Naive B cell (primary cell): ENCODE results near the gene CEP95. TPM values are rescaled to one million over a fixed set of nuclear protein-coding genes. Genes with fewer than 3 reads are reported as not detected.

ENCODE experiments used
- ATAC-seq, 2 donors: fragments of 150-1000 bp; cut with Tn5 transposase; 2 replicates each; pipeline ENCODE4 v1.10.0; 2021; ENCODE audit warnings: low read depth in 2 of 2, mild to moderate bottlenecking in 2 of 2, moderate library complexity in 2 of 2
- DNase-seq: peaks from one replicate; pipeline ENCODE4 v3.0.0; 2022
- H3K27ac Mint-ChIP-seq, 6 donors: one replicate each; pipeline ENCODE4 v1.8.0; 2020 to 2022; ENCODE audit warnings: mild to moderate bottlenecking in 6 of 6, mixed read lengths in 6 of 6, moderate library complexity in 5 of 6, inconsistent platforms in 2 of 6
- H3K27me3 Mint-ChIP-seq, 3 donors: one replicate each; pipeline ENCODE4 v1.8.0; 2021 to 2022; ENCODE audit warnings: mixed read lengths in 3 of 3, mild to moderate bottlenecking in 1 of 3
- H3K36me3 Mint-ChIP-seq, 2 donors: one replicate each; pipeline ENCODE4 v1.8.0; 2020 to 2022; ENCODE audit warnings: mixed read lengths in 2 of 2, inconsistent platforms in 1 of 2, mild to moderate bottlenecking in 1 of 2
- H3K4me1 Mint-ChIP-seq, 3 donors: one replicate each; pipeline ENCODE4 v1.8.0; 2020 to 2022; ENCODE audit warnings: mixed read lengths in 3 of 3, inconsistent platforms in 1 of 3, mild to moderate bottlenecking in 1 of 3, moderate library complexity in 1 of 3
- H3K4me3 Mint-ChIP-seq, 8 donors: one replicate each; pipeline ENCODE4 v1.8.0; 2020 to 2022; ENCODE audit warnings: mild to moderate bottlenecking in 8 of 8, mixed read lengths in 8 of 8, moderate library complexity in 8 of 8, inconsistent platforms in 2 of 8
- H3K9me3 Mint-ChIP-seq, 7 donors: one replicate each; pipeline ENCODE4 v1.8.0; 2020 to 2022; ENCODE audit warnings: mixed read lengths in 7 of 7, mild to moderate bottlenecking in 5 of 7, inconsistent platforms in 2 of 7, moderate library complexity in 1 of 7
- polyA plus RNA-seq, 6 donors: library from polyadenylated mRNA; unstranded; fragments of 300-500 nt; fragmentation: Illumina TruSeq; gene quantifications; one replicate each; pipeline ENCODE4 v1.2.3, GENCODE V29; 2021; ENCODE audit warnings: low read depth in 6 of 6

The CEP95 gene
- polyA plus RNA-seq, 6 donors from 2014 or later = 11.8 to 21.2 (median 14.7) TPM

DNA sequence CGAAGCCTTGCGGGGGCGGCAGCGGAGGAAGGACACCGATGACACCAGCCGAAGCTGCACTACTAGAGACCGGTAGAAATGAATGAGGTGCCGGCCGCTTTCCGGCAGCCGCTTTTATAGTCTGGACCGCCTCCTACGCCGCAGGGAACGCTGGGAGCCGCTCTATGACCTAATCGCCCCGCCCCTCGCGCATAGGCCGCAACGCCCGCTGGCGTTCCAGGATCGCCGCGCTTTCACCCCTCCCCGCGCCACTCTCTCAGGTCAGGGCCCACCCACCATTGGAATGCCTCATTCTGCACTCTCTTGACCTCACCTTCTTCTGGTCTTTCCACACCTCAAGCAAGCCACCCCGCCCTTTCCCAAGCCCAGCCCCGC lies 589 bp upstream of the CEP95 start, which contains the start of gene DDX5:
Gene DDX5, minus strand, starts transcription at position 89 of the 375 bp plus-strand sequence. CDS start 170 bp downstream, outside the sequence.
- peak within 1 kb of the TSS; percentile 100 for H3K27ac Mint-ChIP-seq
- H3K36me3 Mint-ChIP-seq = peaks cover 42 to 43% of the 10 kb centered on the region in 2 donors
- peak; percentile 57 to 60 for ATAC-seq
- peak within 1 kb of the TSS; percentile 97 to 100 (median 100) for H3K4me3 Mint-ChIP-seq
- H3K27me3 Mint-ChIP-seq = no peaks in the 10 kb centered on the region
- peaks cover 41 to 46% (median 43%) of the 10 kb centered on the region in 3 donors for H3K4me1 Mint-ChIP-seq
- peaks cover 0 to 5% (median 0%) of the 10 kb centered on the region in 7 donors for H3K9me3 Mint-ChIP-seq
- peak; percentile 96 for DNase-seq

DNA sequence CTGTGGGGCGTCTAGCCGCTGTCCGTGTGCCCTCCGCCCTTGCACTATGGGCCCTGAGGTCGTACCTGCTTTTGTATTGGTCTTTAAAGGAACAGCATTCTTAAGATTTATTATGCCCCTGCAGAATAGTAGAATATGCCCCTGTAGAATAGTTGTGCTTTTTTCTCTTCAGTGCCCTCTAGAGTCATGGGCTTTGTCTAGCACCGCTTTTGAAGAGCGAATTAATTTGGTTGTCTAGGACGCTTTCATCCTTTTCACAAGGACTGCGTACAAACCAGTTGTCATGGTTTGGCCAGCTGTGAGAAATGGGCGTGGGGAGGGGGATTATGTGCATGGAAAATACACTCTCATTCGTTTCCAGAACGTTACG lies 621 bp downstream of the CEP95 start:
- peak; percentile 32 for ATAC-seq
- Mint-ChIP-seq H3K9me3 (peaks cover 0 to 5% (median 0%) of the 10 kb centered on the region in 7 donors), H3K4me1 (peaks cover 31 to 34% (median 33%) of the 10 kb centered on the region in 3 donors), H3K27me3 (no peaks in the 10 kb centered on the region), H3K4me3 (peak overlapping the region; percentile 97 to 100 (median 100)), H3K36me3 (peaks cover 30 to 31% of the 10 kb centered on the region in 2 donors), H3K27ac (peak overlapping the region; percentile 100)
- DNase-seq = peak; percentile 58

DNA sequence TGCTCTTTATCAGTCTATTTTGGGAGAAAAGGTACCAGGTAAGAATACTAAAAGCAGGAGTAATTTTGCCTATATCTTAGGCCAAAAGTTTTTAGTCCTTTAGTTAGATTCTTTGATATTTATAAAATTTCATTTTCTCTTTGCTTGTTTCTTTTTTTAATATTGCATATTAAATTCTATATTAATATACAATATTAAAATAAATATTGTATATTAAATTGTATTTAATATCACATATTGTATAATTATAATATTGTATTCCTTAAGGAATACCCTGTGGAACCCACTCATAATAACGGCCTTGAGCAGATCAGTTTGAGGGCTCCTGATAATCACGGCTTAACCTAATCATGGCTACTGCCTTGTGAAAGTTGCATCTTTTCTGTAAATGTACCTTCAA lies 1.9 kb downstream of the CEP95 start:
- H3K36me3 Mint-ChIP-seq = peaks cover 20 to 21% of the 10 kb centered on the region in 2 donors

DNA sequence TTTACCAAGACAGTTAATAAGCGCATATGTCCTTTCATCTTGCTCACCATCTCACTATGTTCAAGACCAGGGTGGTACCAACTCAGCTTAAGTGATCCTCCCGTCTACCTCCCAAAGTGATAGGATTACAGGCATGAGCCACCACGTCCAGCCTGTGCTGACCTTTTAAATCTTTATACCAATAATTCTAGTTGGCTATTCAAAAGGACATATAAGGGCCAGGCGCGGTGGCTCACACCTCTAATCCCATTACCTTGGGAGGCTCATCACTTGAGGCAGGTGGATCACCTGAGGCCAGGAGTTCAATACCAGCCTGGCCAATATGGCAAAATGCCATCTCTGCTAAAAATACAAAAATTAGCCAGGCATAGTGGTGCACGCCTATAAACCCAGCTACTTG lies 2.4 kb downstream of the CEP95 start:
- Mint-ChIP-seq H3K36me3 (peaks cover 17 to 19% of the 10 kb centered on the region in 2 donors), H3K4me3 (peak overlapping the region in 2 of 8 donors; percentile 23 to 100), H3K27ac (no peak overlapping the region), H3K9me3 (peaks cover 0 to 5% (median 0%) of the 10 kb centered on the region in 7 donors), H3K27me3 (no peaks in the 10 kb centered on the region), H3K4me1 (peaks cover 23 to 27% (median 25%) of the 10 kb centered on the region in 3 donors)
- ATAC-seq (no peak), DNase-seq (no peak)

More for the DNA sequence above, 1.9 kb downstream of the CEP95 start:
- DNase-seq (no peak), ATAC-seq (no peak)
- H3K27ac Mint-ChIP-seq = no peak overlapping the region
- no peaks in the 10 kb centered on the region for H3K27me3 Mint-ChIP-seq
- peak overlapping the region in 4 of 8 donors; percentile 55 to 100 (median 100) for H3K4me3 Mint-ChIP-seq
- H3K4me1 Mint-ChIP-seq = peaks cover 24 to 27% (median 26%) of the 10 kb centered on the region in 3 donors
- peaks cover 0 to 5% (median 0%) of the 10 kb centered on the region in 7 donors for H3K9me3 Mint-ChIP-seq

DNA sequence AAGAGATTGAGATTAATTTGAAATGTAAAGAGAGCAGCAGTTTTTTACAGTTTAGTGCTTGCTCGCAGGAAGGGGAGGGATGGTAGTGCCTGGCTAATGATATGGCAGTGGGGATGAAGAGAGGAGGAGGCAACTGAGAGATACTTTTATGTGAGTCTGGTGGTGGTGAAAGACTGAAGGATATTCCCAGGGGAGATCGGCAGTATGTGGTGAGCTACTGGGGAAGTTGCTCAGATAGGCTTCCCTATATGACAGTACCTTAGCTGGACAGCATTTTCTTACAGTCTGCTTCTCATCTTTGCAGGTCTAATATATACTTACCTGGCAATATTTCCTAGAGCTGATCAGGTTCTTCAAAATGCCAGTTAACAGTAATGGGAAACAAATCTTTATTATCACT lies 8.6 kb downstream of the CEP95 start:
- Mint-ChIP-seq H3K4me1 (peaks cover 11 to 20% (median 15%) of the 10 kb centered on the region in 3 donors), H3K9me3 (no peaks in the 10 kb centered on the region), H3K27me3 (no peaks in the 10 kb centered on the region), H3K36me3 (peaks cover 0 to 7% of the 10 kb centered on the region in 2 donors), H3K4me3 (no peak overlapping the region), H3K27ac (peak overlapping the region in 4 of 6 donors; percentile 7 to 77 (median 26))
- no peak for DNase-seq
- peak; percentile 60 to 75 for ATAC-seq

DNA sequence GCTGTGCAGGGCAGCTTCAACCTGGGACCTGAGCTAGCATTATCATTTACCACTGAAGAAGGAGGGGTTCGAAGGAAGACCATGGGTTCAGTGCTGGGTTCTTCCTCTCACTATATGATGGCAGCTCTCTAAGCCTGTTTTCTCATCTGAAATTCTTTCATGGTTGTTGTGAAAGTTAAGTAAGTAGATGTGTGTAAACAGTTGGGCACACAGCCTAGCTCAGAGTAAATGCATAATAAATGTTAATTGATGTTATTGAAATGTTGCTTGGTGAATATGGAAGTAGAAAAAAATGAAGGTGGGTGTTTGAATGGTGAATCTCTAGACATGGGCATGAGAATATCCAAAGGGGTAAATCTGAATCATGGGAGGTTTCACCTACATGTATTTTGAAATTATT lies 9.1 kb downstream of the CEP95 start:
- Mint-ChIP-seq H3K9me3 (no peaks in the 10 kb centered on the region), H3K4me1 (peaks cover 11 to 20% (median 15%) of the 10 kb centered on the region in 3 donors), H3K27ac (peak overlapping the region in 2 of 6 donors; percentile 7 to 40), H3K27me3 (no peaks in the 10 kb centered on the region), H3K36me3 (peaks cover 0 to 7% of the 10 kb centered on the region in 2 donors), H3K4me3 (no peak overlapping the region)
- DNase-seq = no peak
- ATAC-seq = no peak

DNA sequence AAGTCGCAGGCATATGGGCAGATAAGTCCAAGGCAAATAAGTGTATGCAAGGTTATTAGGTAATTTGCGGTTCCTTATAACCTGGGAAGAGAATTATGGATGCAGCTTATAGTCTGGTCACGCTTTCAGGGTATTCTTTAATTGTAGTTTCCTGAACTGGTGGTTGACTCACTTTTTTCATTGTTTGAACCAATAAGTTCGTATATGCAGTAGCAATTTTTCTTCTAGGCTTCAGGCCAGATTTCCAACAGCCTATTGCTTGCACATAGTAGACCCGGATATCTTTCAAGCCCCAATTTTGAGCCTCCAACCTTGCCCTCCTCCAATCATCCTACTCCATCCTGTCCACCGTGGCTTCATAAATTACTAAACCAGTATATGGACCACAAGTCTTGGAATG lies 12.8 kb downstream of the CEP95 start:
- Mint-ChIP-seq H3K27me3 (no peaks in the 10 kb centered on the region), H3K36me3 (peaks cover 3 to 13% of the 10 kb centered on the region in 2 donors), H3K9me3 (no peaks in the 10 kb centered on the region), H3K4me3 (no peak overlapping the region), H3K27ac (peak overlapping the region in 1 of 6 donors; percentile 57), H3K4me1 (peaks cover 11 to 18% (median 14%) of the 10 kb centered on the region in 3 donors)
- ATAC-seq (no peak), DNase-seq (no peak)

DNA sequence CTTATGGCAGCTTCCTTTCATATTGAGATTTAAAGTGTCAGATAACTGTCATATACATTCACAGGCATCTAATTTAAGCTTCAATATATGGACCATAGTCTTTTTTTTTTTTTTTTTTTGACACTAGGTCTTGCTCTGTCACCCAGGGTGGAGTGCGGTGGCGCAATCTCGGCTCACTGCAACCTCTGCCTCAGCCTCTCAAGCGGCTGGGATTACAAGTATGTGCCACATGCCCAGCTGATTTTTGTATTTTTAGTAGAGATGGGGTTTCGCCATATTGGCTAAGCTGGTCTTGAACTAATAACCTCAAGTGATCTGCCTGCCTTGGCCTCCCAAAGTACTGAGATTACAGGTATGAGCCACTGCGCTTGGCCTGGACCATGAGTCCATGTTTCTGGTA lies 13.6 kb downstream of the CEP95 start:
- ATAC-seq = no peak
- H3K4me1 Mint-ChIP-seq = peaks cover 8 to 13% (median 9%) of the 10 kb centered on the region in 3 donors
- no peak overlapping the region for H3K27ac Mint-ChIP-seq
- H3K4me3 Mint-ChIP-seq = no peak overlapping the region
- H3K36me3 Mint-ChIP-seq = peaks cover 3 to 13% of the 10 kb centered on the region in 2 donors
- no peaks in the 10 kb centered on the region for H3K27me3 Mint-ChIP-seq
- DNase-seq = no peak
- no peaks in the 10 kb centered on the region for H3K9me3 Mint-ChIP-seq

DNA sequence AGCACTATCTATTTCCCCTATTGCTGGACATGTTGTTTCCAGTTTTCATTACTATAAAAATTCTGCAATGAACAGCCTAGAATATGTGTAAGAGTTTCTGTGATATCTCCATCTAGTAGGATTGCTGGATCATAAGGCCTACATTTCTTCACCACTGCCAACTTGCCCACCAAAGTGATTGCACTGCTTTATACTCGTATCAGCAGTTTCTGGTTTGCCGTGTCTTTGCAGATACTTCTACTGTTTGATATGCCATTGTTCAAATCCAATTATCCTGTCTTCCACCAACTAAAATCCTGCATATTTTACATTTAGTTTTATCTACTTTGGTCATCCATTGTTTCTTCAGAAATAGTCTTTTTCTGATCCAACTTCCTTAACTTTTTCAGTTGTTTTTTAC lies 21.1 kb downstream of the CEP95 start:
- no peaks in the 10 kb centered on the region for H3K27me3 Mint-ChIP-seq
- DNase-seq (no peak), ATAC-seq (no peak)
- no peaks in the 10 kb centered on the region for H3K9me3 Mint-ChIP-seq
- no peak overlapping the region for H3K4me3 Mint-ChIP-seq
- H3K27ac Mint-ChIP-seq = no peak overlapping the region
- H3K4me1 Mint-ChIP-seq = peaks cover 0 to 3% (median 0%) of the 10 kb centered on the region in 3 donors
- peaks cover 47 to 54% of the 10 kb centered on the region in 2 donors for H3K36me3 Mint-ChIP-seq

DNA sequence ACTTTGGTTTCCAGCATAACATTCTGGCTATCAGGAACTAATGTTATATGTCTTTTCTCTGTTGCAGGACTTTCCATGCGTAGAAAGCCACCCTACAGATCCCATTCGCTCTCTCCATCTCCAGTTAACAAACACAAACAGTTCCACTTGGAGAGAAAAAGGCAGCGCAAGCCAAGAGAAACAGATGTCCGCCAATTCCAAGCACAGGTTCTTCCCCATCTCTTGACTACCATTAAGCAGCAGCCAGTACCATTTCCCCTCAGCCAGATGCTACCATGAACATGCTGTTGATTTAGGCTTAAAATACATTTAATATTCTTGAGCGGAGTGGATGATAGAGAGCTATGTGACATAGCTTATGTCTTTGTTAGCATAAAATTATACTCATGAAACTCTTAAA lies 22.4 kb downstream of the CEP95 start:
- no peak overlapping the region for H3K4me3 Mint-ChIP-seq
- no peak for ATAC-seq
- H3K9me3 Mint-ChIP-seq = no peaks in the 10 kb centered on the region
- no peaks in the 10 kb centered on the region for H3K27me3 Mint-ChIP-seq
- no peaks in the 10 kb centered on the region for H3K4me1 Mint-ChIP-seq
- peaks cover 45 to 55% of the 10 kb centered on the region in 2 donors for H3K36me3 Mint-ChIP-seq
- DNase-seq = no peak
- peak overlapping the region in 1 of 6 donors; percentile 85 for H3K27ac Mint-ChIP-seq

DNA sequence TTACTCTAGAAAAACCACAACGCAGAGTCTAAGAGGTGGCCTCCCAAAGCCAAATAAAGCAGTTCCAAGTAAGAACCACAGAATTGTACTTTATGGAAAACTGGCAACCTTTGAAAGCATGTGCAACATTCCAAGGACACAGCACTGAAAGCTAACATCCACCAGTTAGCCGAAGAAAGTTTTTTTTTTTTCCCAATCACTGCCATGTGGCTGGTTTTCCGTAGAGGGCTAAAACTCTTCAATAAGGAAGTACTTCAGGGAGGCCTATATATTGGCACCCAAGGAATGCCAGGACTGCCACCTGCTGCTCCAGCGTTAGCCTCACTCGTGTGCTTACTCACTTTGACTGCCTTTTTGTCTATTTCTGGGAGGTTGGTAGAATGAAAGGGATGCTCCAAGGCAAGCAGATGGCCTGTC lies 25.2 kb downstream of the CEP95 start:
- ATAC-seq = no peak
- H3K27ac Mint-ChIP-seq = no peak overlapping the region

DNA sequence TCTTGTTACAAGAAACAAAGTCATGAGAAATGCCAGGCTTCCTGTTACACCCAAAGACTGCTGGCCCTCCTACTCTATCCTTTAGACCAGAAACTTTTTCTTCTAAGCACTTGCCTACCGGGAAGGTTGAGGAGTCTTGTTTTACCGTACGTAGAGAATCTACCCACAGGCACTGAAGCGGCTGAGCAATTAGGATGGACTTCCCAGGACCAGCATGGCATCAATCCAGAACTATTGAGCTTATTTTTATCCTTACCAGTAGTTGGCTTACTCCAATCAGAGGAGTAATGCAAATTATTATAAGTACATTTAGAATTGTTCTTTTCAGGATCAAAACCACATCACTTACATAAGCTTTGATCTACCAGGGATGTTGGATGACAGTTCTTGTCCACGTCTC lies 25.6 kb downstream of the CEP95 start:
- H3K27ac Mint-ChIP-seq = no peak overlapping the region
- no peaks in the 10 kb centered on the region for H3K9me3 Mint-ChIP-seq

More for the DNA sequence above, 25.2 kb downstream of the CEP95 start:
- Mint-ChIP-seq H3K4me1 (no peaks in the 10 kb centered on the region), H3K4me3 (no peak overlapping the region), H3K9me3 (no peaks in the 10 kb centered on the region), H3K27me3 (no peaks in the 10 kb centered on the region), H3K36me3 (peaks cover 32 to 49% of the 10 kb centered on the region in 2 donors)
- DNase-seq = no peak

DNA sequence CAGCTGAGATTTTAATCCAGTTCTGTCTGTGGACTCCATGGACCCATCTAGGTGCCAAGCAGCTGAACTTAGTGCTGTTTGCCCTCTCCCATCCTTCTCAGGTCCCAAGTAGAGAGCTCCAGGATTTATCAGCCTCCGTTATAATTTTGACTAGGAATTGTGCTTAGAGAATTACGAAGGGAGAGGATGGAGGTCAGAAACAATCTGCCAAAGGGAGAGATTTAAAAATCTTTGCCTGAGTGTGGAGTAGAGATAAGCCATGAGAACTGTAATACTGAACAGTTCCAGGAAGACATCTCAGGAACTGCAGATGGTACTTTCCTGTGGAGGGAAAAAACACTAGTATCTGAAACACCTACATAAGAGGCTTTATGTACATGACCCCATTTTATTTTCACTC lies 27.0 kb downstream of the CEP95 start:
- DNase-seq (no peak), ATAC-seq (no peak)
- H3K27me3 Mint-ChIP-seq = no peaks in the 10 kb centered on the region
- no peaks in the 10 kb centered on the region for H3K4me1 Mint-ChIP-seq
- peak overlapping the region in 1 of 8 donors; percentile 2 for H3K4me3 Mint-ChIP-seq
- peak overlapping the region in 2 of 6 donors; percentile 58 to 83 for H3K27ac Mint-ChIP-seq
- no peaks in the 10 kb centered on the region for H3K9me3 Mint-ChIP-seq
- H3K36me3 Mint-ChIP-seq = peaks cover 26 to 48% of the 10 kb centered on the region in 2 donors

More for the DNA sequence above, 25.6 kb downstream of the CEP95 start:
- peaks cover 28 to 50% of the 10 kb centered on the region in 2 donors for H3K36me3 Mint-ChIP-seq
- H3K4me1 Mint-ChIP-seq = no peaks in the 10 kb centered on the region
- H3K4me3 Mint-ChIP-seq = no peak overlapping the region
- DNase-seq = no peak
- no peak for ATAC-seq
- no peaks in the 10 kb centered on the region for H3K27me3 Mint-ChIP-seq

DNA sequence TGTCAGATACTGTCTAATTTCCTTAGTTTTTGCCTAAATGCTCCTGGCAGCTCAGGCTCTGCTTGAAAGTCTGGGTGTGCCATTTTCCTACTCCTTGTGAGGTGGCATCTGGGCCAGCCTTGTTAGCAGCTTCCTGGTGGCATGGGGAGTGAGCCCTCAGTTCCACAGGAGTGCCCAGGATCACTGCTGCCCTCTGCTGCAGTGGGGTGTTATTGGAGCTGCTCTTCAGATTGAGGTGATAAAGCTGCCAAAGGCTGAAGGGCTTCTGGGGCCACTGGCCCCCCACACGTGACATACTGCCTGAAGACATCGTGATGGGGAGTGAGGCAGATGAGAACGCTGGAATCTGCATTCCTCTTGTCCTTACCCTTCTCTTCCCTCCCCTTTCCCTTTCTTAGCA lies 27.4 kb downstream of the CEP95 start:
- Mint-ChIP-seq H3K4me3 (no peak overlapping the region), H3K9me3 (no peaks in the 10 kb centered on the region), H3K4me1 (no peaks in the 10 kb centered on the region), H3K36me3 (peaks cover 25 to 47% of the 10 kb centered on the region in 2 donors), H3K27ac (peak overlapping the region in 2 of 6 donors; percentile 15 to 83), H3K27me3 (no peaks in the 10 kb centered on the region)
- ATAC-seq = peak in 1 of 2 donors; percentile 45
- no peak for DNase-seq
